ENCODE measurements around the gene EFNB1.

The EFNB1 gene

DNA sequence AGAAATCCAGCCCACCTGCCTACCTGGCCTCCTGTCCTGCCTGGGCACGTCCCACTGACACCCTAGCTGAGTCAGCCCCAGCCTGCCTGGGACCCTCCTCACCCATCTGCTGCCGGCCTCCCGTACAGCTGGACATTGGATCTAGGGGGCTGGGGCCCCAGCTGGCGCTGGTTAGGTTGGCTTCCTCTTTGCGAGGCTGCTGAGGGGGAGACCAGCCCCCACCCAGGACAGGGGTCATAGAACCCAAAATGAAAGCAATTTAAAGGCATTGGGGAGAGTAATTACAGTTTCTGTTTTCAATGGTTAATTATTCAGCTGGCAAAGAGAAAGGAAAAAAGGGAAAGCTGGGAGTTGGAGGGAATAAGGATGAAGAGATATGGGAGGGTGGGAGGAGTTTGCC, 15.8 kb downstream of the EFNB1 start:
- no peak for ATAC-seq

- ATAC-seq = no peak
Measured at GRCh38 chrX:68846536-68846935, 17.7 kb downstream of the EFNB1 start.

GRCh38 chrX:68847172-68847571, 18.4 kb downstream of the EFNB1 start:
- ATAC-seq = no peak

- no peak for ATAC-seq
Measured at GRCh38 chrX:68848189-68848940, 19.5 kb downstream of the EFNB1 start.

DNA sequence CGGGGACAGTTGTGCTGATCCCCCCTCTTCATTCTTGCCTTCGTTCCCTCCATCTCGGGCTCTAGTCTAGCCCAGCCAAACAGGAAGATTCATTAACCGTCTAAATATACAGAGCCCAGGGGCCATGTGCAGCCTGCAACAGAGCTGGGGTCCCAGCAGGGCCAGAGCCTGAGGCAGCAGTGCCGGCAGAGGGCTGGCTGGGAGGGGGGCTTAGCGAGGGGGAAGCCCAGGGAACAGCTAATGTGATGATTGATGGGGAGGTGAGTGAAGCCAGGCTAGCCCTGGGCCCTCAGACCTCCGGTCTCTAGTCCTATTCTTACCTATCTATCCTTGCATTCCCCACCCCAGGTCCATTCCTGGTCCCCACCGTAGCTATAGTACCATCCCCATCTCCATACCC, 22.3 kb downstream of the EFNB1 start:
- no peak for ATAC-seq

- ATAC-seq = no peak
Measured at GRCh38 chrX:68852046-68852445, 23.2 kb downstream of the EFNB1 start.

- no peak for ATAC-seq
Measured at GRCh38 chrX:68853665-68854251, 24.9 kb downstream of the EFNB1 start.

GRCh38 chrX:68865300-68865699, 36.5 kb downstream of the EFNB1 start:
- ATAC-seq = no peak

GRCh38 chrX:68865926-68866325, 37.1 kb downstream of the EFNB1 start:
- no peak for ATAC-seq

GRCh38 chrX:68867458-68868112, 38.8 kb downstream of the EFNB1 start:
- ATAC-seq = no peak

DNA sequence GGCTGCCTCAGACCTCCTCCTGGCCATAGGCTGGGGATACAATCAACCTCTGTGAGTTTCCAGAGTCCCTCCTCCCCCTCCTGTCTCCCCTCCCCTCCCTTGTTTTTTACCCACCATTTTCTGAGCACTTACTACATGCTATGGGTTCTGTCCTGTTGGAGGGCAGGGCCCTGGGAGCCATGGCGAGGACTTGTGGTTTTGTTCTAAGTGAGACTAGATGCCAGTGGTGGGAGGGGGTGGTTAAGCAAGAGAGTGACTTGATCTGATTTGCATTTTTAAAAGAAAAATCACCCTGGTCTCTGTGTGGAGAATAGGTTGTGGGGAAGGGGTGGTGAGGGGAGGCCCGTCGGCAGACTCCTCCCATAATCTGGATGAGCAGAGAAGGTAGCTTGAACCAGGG, 39.5 kb downstream of the EFNB1 start:
- ATAC-seq = no peak

DNA sequence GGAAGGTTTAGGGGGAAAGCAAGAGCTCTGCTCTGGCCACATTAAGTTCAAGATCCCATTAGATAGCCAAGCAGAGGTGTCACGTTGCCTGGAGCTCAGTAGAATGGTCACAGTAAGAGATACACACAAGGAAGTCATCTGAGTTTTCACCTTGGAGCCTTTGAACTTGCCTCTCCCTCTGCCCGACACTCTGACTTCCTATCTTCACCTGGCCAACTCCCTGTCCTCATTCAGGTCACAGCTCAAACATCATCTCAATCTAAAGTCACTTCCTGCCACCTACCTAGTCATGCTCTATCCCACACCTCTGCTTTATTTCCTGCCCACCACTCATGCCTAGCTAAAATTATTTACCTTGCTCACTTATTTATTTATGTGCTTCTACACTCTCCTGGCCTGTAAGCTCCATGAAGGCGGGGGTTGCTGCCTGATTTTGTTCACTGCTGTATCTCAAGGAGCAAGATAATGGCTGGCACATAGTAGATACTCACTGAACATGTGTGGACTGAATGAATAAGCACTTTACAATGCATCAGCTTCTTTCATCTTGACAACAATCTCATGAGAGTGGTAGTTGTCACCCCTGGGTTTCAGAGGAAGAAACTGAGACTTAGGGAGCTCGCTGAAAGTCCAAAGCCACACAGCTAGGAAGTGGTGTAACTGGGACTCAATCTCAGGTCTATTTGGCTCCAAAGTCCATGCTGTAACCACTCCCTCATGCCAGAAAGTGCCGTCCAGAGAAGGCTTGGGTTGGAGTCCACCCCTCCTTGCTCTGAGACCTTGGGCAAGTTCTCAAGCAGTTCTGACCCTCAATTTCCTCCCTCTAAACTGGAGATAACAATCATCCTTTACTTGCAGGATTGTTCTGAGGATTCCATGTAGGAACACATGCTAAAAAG, 40.3 kb downstream of the EFNB1 start:
- ATAC-seq = no peak

DNA sequence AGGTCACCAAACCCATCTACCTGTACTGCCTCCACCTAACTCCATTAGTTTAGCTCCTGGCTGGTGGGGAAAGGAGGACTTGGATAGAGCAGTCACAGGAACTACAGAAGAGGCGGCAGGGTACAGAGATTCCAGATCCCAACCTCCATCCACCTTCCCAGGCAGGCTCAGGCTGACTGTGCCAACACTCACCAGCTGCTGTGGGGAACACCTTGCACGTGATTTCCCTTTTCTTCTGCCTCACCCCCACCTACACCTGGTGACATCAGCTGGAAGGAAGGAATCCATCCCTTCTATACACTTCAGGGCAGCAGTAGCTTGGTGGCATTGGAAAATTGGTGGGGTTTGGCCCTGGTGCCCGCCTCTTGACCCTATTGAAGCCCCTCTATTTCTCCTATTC, 41.5 kb downstream of the EFNB1 start:
- ATAC-seq = no peak

DNA sequence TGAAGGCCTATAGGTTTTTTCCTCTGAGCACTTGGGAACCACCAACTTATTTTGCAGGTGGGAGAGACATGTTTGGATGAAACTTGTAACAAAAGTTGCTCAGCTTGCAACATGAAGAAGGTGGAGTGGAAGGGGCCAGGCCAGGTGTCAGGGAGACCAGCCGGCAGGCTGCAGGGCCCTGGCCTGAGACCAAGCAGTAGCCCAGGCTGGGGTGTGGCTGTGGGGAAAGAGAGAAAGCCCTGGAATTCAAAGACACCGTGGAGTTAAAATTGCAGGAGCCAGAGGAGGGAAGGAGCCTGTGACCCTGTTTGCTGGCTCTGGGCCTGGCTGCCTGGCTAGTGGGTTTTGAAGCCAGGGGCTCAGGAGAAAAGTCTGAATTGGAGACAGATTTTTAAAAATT, 43.4 kb downstream of the EFNB1 start:
- ATAC-seq = no peak

DNA sequence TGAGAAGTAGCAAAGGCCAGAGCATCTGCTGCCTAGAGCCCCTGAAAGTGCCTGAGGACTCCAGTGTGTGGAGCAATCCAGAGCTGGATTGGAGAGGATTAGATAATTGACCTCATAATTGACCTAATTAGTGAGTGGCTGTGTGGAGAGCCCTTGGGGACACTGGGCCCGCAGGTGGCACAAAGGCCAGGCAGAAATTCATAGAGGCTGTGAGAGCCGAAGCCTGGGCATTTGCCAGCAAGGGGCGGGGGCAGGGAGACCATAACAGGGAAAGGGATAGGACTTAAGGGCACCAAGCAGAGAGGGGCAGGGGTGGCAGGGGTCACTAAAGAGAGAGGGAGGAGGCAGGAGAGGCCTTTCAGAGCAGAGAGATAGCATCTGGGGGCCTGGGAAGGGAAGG, 45.3 kb downstream of the EFNB1 start:
- no peak for ATAC-seq

DNA sequence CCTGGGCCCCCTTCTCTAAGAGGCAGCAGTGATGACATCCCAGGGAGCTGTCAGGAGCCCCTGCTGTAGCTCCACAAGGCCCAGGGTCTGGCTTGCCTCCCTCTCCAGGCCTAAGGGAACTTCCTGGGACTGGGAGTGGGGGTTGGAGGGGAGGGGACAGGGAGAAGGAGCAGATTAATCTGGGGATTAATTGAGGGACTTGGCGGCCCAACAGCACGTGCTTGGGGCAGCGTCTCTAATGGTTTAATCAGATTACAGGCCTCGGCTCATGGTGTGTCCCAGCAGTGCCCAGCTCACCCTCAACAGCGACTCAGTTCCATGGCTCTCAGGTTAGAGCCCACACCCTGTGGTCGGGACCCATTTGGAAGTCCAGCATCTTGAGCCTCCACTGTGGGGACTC, 47.9 kb downstream of the EFNB1 start:
- ATAC-seq = no peak

- ATAC-seq = no peak
Measured at GRCh38 chrX:68877606-68878005, 48.8 kb downstream of the EFNB1 start.

DNA sequence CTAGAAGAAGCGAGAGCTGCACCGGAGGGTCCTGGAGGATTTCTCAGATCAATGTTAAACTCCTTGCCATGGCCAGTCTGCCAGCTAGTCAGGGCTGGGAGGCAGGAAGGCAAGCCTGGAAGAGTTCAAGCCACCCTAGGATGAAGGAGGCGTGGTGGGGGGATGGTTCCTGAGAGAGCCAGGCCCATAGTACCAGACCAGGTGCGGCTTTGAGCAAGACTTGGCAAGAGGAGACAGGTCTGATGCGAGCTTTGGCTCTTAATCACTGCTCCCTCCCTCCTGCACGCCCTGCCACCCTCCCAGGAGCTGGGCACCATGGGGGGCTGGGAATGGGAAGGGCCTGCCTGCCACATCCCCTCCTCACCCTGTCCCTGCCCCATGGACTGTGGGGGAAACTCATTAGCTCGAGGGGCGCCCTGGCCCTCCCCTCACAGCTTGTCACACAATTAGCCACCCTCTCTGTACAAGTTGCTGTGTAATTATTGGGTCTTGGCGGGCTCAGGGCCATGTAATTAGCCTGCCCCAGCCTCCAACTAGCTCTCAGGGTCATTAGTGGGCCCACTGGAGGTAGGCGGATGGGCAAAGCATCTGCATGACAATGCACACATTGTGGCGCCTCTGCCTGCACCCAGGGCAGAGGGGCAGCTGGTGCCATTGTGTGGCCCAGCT, 50.3 kb downstream of the EFNB1 start:
- ATAC-seq = no peak

- no peak for ATAC-seq
Measured at GRCh38 chrX:68880846-68881552, 52.2 kb downstream of the EFNB1 start.

DNA sequence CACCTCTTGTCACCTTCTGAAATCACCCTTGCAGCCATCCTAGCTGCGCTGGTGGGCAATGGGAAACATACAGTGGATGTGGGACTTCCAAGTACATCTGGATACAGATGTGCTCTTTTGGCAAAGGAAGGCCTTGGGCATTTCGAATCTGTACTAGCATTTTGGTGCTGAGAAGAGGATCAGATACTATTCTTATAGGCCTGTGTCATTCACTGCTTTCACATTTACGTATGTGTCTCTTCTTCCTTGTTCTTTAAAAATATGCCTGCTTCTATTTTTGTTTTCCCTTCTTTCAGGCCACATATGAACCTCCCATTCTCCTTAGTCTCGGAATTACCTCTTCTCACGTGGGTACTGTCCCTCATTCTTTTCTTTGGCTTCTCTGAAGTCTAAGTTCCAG, 53.1 kb downstream of the EFNB1 start:
- no peak for ATAC-seq

GRCh38 chrX:68883800-68884199, 55.0 kb downstream of the EFNB1 start:
- no peak for ATAC-seq

DNA sequence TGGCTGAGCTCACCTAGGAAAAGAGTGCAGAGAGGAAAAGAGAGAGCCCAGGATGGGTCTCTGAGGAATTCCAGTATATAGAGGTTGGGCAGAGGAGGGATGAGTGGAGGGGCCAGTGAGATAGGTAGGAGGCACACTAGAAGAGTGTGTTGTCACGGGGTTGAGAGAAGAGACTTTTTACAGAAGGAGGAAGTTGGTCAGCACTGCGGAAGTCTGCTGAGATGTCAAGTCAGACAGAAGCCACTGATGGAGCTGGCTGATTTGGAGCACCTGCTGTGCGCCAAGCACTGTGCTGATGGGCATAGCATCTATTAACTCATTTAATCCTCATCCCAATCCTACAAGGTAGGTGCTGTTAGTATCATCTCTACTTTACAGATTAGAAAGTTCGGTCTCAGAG, 60.4 kb downstream of the EFNB1 start:
- ATAC-seq = no peak
